Smooth muscle cell (in vitro differentiated cells): ENCODE measurements around the gene NUP98. TPM values are rescaled to one million over a fixed set of nuclear protein-coding genes. Genes with fewer than 3 reads are reported as not detected.
A peak's percentile ranks its signal among the peaks of the same experiment; 100 is the strongest.

Experiments used
- DNase-seq: peaks from one replicate; lab custom pipeline; 2025; ENCODE audit not compliant: unreplicated experiment; lab: John Stamatoyannopoulos, UW
- H2AFZ ChIP-seq: fragments of 200-600 bp; sonication (generic); 2 replicates; pipeline ENCODE4 v1.6.0; 2016; ENCODE audit warnings: antibody characterized with exemption, low read depth, mild to moderate bottlenecking
- H3F3A ChIP-seq: fragments of 200-600 bp; sonication (generic); 2 replicates; pipeline ENCODE4 v1.6.0; 2017; ENCODE audit warnings: antibody characterized with exemption, low read depth
- H3K27ac ChIP-seq: fragments of 200-600 bp; sonication (generic); 2 replicates; pipeline ENCODE4 v1.5.1; 2016; ENCODE audit warnings: low read depth, mild to moderate bottlenecking
- H3K27me3 ChIP-seq: fragments of 200-600 bp; sonication (generic); 2 replicates; pipeline ENCODE4 v1.6.1; 2016; ENCODE audit warnings: low read depth, mild to moderate bottlenecking
- H3K36me3 ChIP-seq: fragments of 200-600 bp; sonication (generic); 2 replicates; pipeline ENCODE4 v1.5.1; 2016; ENCODE audit warnings: low read depth
- H3K4me1 ChIP-seq: fragments of 200-600 bp; sonication (generic); 2 replicates; pipeline ENCODE4 v1.5.1; 2016; ENCODE audit warnings: low read depth
- H3K4me2 ChIP-seq: fragments of 200-600 bp; sonication (generic); 2 replicates; pipeline ENCODE4 v1.6.0; 2016; ENCODE audit warnings: mild to moderate bottlenecking
- H3K4me3 ChIP-seq: fragments of 200-600 bp; sonication (generic); 2 replicates; pipeline ENCODE4 v1.5.1; 2016; ENCODE audit warnings: mild to moderate bottlenecking
- H3K79me2 ChIP-seq: fragments of 200-600 bp; sonication (generic); 2 replicates; pipeline ENCODE4 v1.6.0; 2016; ENCODE audit warnings: low read depth, mild to moderate bottlenecking
- H3K9ac ChIP-seq: fragments of 200-600 bp; sonication (generic); 2 replicates; pipeline ENCODE4 v1.6.0; 2016; ENCODE audit warnings: low read depth
- H3K9me3 ChIP-seq: fragments of 200-600 bp; sonication (generic); replicated peaks from 2 replicates; pipeline ENCODE4 v1.5.1; 2016; ENCODE audit warnings: low read depth
- H4K20me1 ChIP-seq: fragments of 200-600 bp; sonication (generic); 2 replicates; pipeline ENCODE4 v1.6.0; 2016; ENCODE audit warnings: low read depth
- CTCF ChIP-seq: fragments of 200-600 bp; sonication (generic); IDR thresholded peaks from 2 replicates; pipeline ENCODE4 v1.5.1; 2017; ENCODE audit warnings: borderline replicate concordance, mild to moderate bottlenecking, antibody characterized with exemption; ENCODE audit not compliant: insufficient read depth, poor library complexity, severe bottlenecking
- WGBS: methylation state at CpG from one replicate; pipeline ENCODE4 v1.1.7; 2016; ENCODE audit warnings: low lambda C conversion rate; 5-methylcytosine and 5-hydroxymethylcytosine counted together
- polyA plus RNA-seq: library from polyadenylated mRNA; unstranded; fragments of >200 nt; fragmentation: Nextera tagmentation; extraction: Ambion mirVana; gene quantifications from 2 replicates; pipeline ENCODE4 v1.2.1, GENCODE V29; 2016
- total RNA-seq: library from RNA; depleted of rRNA; stranded (reverse); fragments of >200 nt; gene quantifications from 2 replicates; pipeline ENCODE4 v1.2.3, GENCODE V29; 2014

Gene NUP98
- 81.8 and 84.0 TPM in 2 replicates for total RNA-seq
- 15.8 and 19.6 TPM in 2 replicates for polyA plus RNA-seq

DNA sequence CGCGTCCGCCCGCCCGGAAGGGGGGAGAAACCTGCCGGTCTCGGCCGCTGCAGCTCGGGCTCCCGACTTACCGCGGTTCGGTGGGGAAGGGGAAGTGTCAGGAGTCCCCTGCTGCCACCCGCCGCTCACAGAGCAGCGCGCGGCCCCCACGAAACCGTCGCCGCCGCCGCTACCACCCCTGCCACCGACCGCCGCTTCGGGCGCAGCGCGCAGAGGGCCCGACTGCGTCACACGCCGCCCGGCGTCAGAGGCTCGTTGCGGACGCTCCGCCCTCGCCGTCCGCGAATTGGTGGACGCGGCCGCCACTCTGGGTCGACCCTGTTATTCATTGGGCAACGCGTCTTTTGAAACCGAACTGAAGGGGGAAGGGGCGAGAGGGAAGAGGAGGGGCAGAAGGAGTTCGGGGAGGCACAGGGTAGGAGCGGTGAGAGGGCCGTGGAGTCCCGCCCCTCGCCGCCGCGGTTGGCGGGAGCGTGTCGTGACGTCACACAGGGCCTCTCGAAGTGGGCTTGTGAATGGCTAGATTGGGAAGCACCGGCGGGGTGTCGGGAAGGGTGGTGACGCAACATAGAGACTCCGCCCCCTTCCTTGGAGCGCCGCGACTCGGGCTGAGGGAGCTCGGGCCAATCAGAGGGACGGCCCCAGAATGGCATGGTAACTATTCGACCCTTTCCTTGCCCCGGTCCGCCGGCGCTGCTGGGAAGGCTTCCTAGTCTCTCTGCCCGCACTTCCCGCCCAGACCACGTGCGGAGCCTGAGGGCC is at the start of gene NUP98:
NUP98 (minus strand) TSS at position 226 of the 762 bp plus-strand sequence. CDS start 15,437 bp downstream, outside the sequence.
- no peaks in the 10 kb centered on the region for H3K27me3 ChIP-seq
- DNase-seq: peak; percentile 97
- H3F3A ChIP-seq: no peaks in the 10 kb centered on the region
- H3K36me3 ChIP-seq: no peaks in the 10 kb centered on the region
- H4K20me1 ChIP-seq: peaks cover 44% of the 10 kb centered on the region
- H3K79me2 ChIP-seq: peaks cover 48% of the 10 kb centered on the region
- H3K9me3 ChIP-seq: no peaks in the 10 kb centered on the region
- WGBS: under 1% methylated on average over 68 of the region's 86 CpGs
- peaks cover 15% of the 10 kb centered on the region for H3K4me1 ChIP-seq
- peak within 1 kb of the TSS; percentile 96 for H3K27ac ChIP-seq
- H3K9ac ChIP-seq: peak within 1 kb of the TSS; percentile 97
- TF ChIP-seq CTCF: no peak
- peak within 1 kb of the TSS; percentile 80 for H2AFZ ChIP-seq
- peak within 1 kb of the TSS; percentile 98 for H3K4me2 ChIP-seq
- H3K4me3 ChIP-seq: peak within 1 kb of the TSS; percentile 85

DNA sequence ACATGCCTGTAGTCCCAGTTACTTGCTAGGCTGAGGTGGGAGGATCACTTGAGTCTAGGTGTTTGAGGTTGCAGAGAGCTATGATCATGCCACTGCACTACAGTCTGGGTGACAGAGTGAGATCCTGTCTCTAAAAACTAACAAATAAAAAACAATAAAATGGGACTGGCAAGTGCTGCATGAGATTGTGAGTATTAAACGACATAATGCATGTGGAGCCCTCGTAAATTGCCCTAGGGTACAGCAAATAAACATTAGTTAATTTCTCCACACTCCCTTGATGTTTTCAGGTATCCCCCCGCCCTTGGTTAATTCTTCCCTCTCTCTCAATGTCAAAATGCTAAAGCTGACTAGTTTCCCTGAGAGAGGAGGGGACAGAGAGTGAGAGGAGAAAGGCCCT is 48.3 kb upstream of the NUP98 start:
- H3K79me2 ChIP-seq: peaks cover under 1% of the 10 kb centered on the region
- 88% methylated on average over 3 of the region's 3 CpGs for WGBS
- H3K36me3 ChIP-seq: no peaks in the 10 kb centered on the region
- H3K4me3 ChIP-seq: no peak overlapping the region
- no peak overlapping the region for H2AFZ ChIP-seq
- DNase-seq: no peak
- no peaks in the 10 kb centered on the region for H3K4me1 ChIP-seq
- H3K4me2 ChIP-seq: no peak overlapping the region
- TF ChIP-seq CTCF: no peak
- no peaks in the 10 kb centered on the region for H4K20me1 ChIP-seq
- no peaks in the 10 kb centered on the region for H3K9me3 ChIP-seq
- H3K27ac ChIP-seq: no peak overlapping the region
- H3K9ac ChIP-seq: no peak overlapping the region
- H3K27me3 ChIP-seq: no peaks in the 10 kb centered on the region
- H3F3A ChIP-seq: no peaks in the 10 kb centered on the region

- H3K4me3 ChIP-seq: no peak overlapping the region
- no peak for TF ChIP-seq CTCF
- H3K9ac ChIP-seq: no peak overlapping the region
Observed at GRCh38 chr11:3845246-3845645, 47.9 kb upstream of the NUP98 start.

More at GRCh38 chr11:3845246-3845645, 47.9 kb upstream of the NUP98 start:
- peaks cover 5% of the 10 kb centered on the region for H3K79me2 ChIP-seq
- H3K4me1 ChIP-seq: no peaks in the 10 kb centered on the region
- no peak overlapping the region for H3K4me2 ChIP-seq
- no peak overlapping the region for H2AFZ ChIP-seq
- H3K27me3 ChIP-seq: no peaks in the 10 kb centered on the region
- no peaks in the 10 kb centered on the region for H3K9me3 ChIP-seq
- H3F3A ChIP-seq: no peaks in the 10 kb centered on the region
- H3K27ac ChIP-seq: no peak overlapping the region
- H4K20me1 ChIP-seq: peaks cover under 1% of the 10 kb centered on the region
- WGBS: 94% methylated on average over 1 of the region's 1 CpG
- no peaks in the 10 kb centered on the region for H3K36me3 ChIP-seq
- DNase-seq: no peak
